HUES48 (cell line): ENCODE results near the gene SUN1.
"Not testable (repeated sequence)": the region's sequence is repeated elsewhere in the genome, so short reads cannot be mapped to it uniquely, and the experiment has no call there.

Experiments
- H3K27ac ChIP-seq: one replicate; pipeline ENCODE4 v1.7.0; 2013; ENCODE audit warnings: low read depth, low read length, inconsistent platforms
- H3K27me3 ChIP-seq: 2 replicates; pipeline ENCODE4 v1.6.1; 2013; ENCODE audit warnings: mild to moderate bottlenecking, low read length; ENCODE audit not compliant: control insufficient read depth, insufficient read depth
- H3K36me3 ChIP-seq: 2 replicates; pipeline ENCODE4 v1.6.1; 2013; ENCODE audit warnings: low read length; ENCODE audit not compliant: control insufficient read depth, insufficient read depth
- H3K4me1 ChIP-seq: 2 replicates; pipeline ENCODE4 v1.6.1; 2013; ENCODE audit warnings: mild to moderate bottlenecking, low read length; ENCODE audit not compliant: control insufficient read depth, insufficient read depth
- H3K4me3 ChIP-seq: 2 replicates; pipeline ENCODE4 v1.5.1; 2013; ENCODE audit warnings: mild to moderate bottlenecking, low read depth, low read length
- H3K9ac ChIP-seq: 2 replicates; pipeline ENCODE4 v1.6.1; 2013; ENCODE audit warnings: mild to moderate bottlenecking, low read depth, low read length, moderate library complexity
- H3K9me3 ChIP-seq: 2 replicates; pipeline ENCODE4 v1.6.1; 2013; ENCODE audit warnings: low read length; ENCODE audit not compliant: control insufficient read depth, insufficient read depth

The SUN1 gene

DNA sequence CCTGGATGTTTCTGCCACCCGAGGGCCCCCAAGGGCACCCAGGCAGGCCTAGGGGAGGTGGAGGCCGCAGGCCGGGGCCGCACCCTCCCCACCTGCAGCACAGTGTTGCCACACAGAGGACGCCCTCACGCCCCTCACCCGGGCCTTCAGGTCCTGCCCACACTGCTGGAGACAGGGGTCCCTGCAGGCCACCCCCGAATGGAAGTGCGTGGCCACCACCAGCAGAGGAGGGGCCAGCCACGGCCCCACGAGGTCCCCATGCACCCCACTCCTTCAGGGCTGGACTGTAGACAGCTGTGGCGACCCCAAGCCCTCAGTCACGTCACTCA, 86.8 kb downstream of the SUN1 start:
- H3K9ac ChIP-seq, result no peak overlapping the region
- no peaks in the 10 kb centered on the region for H3K36me3 ChIP-seq
- H3K4me3 ChIP-seq, result no peak overlapping the region
- H3K4me1 ChIP-seq, result no peaks in the 10 kb centered on the region; the same call in 1 of the 2 replicates
- no peak overlapping the region for H3K27ac ChIP-seq
- H3K27me3 ChIP-seq, result no peaks in the 10 kb centered on the region
- H3K9me3 ChIP-seq, result no peaks in the 10 kb centered on the region

DNA sequence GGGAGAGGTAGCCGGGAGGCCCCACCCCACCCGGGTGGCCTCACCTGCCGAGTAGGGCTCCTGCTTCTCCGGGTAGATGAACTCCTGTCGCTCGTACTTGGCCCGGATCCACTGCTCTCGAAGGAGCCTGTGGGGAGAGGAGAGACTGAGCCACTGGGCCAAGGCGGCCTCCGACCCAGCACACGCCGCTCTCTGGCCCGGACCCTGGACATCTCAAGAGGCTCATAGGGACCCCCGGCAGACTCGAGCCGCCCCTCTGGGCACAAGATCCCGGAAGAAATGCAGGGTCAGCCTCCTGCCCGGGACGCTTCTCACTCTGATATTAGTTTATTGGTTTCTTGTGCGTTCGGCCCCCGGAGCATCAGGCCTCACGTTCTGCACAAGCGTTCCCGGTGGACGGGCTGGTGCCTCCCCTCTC, 87.7 kb downstream of the SUN1 start:
- Histone ChIP-seq H3K27ac (no peak overlapping the region), H3K27me3 (no peaks in the 10 kb centered on the region), H3K9ac (no peak overlapping the region), H3K4me3 (no peak overlapping the region), H3K36me3 (no peaks in the 10 kb centered on the region), H3K4me1 (no peaks in the 10 kb centered on the region; the same call in 1 of the 2 replicates), H3K9me3 (no peaks in the 10 kb centered on the region)

DNA sequence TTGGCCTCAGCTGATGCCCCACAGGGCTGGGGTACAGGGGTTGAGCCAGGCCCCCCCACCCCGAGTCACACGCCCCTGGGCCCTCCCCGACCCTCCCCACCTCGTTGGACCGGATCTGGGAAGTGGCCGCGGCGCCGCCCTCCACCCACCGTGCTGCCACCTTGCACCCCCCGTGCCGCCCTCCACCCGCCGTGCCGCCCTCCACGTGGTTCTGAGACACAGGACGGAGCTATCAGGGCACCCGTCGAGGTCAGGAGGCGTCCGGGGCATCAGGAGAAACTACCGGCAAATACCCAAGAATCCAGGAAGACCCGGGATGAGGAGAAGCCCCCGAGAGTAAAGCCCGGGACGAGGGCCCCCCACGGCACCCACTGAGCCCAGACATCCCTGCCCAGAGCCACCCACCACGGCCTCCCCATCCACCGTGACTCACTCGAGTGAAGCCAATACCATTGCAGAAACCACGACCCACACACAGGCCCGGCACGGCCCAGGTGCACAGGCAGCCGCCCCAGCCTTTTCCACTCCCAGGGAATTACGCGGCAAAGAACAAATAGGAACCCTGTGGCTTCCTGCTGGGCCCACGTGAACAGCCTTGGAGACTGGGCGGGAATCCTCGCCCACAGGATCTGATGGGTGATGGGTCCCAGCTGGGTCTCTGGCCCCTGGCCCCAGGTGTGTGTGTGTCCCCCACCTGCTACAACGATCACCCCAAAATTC, 88.2 kb downstream of the SUN1 start:
- H3K4me3 ChIP-seq, result no peak overlapping the region
- H3K9me3 ChIP-seq, result no peaks in the 10 kb centered on the region
- H3K9ac ChIP-seq, result no peak overlapping the region
- no peak overlapping the region for H3K27ac ChIP-seq
- no peaks in the 10 kb centered on the region; the same call in 1 of the 2 replicates for H3K4me1 ChIP-seq
- no peaks in the 10 kb centered on the region for H3K36me3 ChIP-seq
- H3K27me3 ChIP-seq, result no peaks in the 10 kb centered on the region

DNA sequence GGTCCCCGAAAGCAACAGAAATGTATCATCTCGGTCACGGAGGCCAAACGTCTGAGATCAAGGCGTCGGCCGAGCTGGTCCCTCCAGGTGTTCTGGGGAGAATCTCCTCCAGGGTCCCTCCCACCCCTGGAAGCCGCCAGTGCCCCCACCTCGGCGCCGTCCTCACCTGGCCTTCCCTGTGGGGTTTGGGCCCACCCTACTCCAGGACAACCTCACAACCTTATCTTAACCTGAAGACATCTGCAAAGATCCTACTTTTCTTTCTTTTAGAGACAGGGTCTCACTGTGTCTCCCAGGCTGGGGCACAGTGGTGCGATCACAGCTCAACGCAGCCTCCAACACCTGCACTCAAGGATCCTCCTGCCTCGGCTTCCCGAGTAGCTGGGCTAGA, 88.8 kb downstream of the SUN1 start:
- Histone ChIP-seq H3K4me1 (no peaks in the 10 kb centered on the region; the same call in 1 of the 2 replicates), H3K27me3 (no peaks in the 10 kb centered on the region), H3K4me3 (no peak overlapping the region), H3K9ac (no peak overlapping the region), H3K27ac (no peak overlapping the region), H3K9me3 (no peaks in the 10 kb centered on the region), H3K36me3 (no peaks in the 10 kb centered on the region)

DNA sequence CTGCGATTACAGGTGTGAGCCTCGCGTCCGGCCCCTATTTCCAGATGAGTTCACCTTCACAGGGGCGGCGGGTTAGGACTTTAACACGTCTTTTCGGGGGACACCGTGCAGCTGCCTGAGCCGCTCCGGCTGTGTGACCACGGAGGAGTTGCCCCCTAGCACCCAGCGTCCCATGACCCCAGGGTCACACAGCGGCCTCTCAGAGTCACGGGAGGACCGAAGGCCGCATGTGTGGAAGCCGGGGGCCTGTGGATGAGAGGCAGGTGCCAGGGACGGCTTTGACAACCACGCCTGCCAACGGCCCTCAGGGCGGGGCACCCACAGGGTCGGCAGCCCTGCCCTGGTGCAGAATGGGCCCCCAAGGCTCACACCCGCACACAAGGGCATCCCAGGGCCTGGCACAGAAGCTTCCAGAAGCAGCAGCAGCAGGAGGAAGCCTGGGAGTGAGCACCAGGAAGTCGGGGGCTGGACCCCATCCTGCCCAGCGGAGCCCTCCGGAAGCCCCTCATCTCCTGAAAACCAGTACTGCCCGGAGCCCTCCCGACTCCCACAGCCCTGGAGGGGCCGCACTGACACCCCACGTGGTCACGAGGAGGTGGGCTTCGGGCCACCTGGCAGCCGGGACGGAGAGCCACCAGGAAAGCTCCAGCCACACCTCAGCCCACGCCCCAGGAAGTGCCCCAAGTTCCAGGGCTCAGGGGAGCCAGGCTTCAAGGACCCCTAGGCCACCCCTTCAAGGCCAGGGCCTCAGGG, 89.5 kb downstream of the SUN1 start:
- H3K4me1 ChIP-seq, result no peaks in the 10 kb centered on the region; the same call in 1 of the 2 replicates
- H3K4me3 ChIP-seq, result no peak overlapping the region
- H3K27ac ChIP-seq, result no peak overlapping the region
- H3K36me3 ChIP-seq, result no peaks in the 10 kb centered on the region
- no peaks in the 10 kb centered on the region for H3K9me3 ChIP-seq
- no peak overlapping the region for H3K9ac ChIP-seq
- H3K27me3 ChIP-seq, result no peaks in the 10 kb centered on the region

DNA sequence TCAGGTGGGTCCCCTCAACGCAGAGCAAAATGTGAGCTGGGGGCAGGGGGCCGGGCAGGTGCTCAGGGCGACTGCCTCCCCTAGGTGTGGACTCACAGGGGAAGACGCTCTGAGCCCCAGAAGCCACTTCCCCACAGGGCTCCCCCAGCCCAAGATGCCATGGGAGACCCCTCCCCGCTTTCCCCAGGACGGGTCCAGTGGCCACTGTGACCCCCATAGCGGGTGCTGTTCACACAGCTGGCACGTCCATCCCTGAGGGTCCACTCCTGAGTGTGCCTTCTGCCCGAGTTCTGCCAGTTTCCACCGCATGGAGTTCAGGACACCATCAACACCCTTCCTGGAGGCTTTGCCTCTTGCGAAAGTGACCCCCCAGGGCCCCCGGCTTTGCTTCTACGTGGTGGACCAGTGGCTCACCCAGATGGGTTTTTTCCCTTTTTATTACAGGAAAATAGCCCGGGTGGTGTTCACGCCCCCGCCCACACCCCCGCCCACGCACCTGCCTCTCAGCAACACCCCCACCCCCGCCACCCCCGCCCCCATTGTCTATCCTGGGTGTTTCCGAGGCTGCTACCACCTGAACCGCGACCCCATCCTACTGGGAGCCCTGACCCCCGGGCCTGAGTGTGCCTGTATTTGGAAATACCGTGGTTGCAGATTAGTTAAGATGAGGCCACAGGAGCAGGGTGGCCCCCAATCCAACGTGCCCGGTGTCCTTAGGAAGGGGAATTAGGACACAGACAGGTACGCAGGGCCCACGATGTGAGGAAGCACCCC, 90.2 kb downstream of the SUN1 start:
- H3K36me3 ChIP-seq, result no peaks in the 10 kb centered on the region
- H3K4me1 ChIP-seq, result no peaks in the 10 kb centered on the region; the same call in 1 of the 2 replicates
- no peaks in the 10 kb centered on the region for H3K9me3 ChIP-seq
- no peak overlapping the region for H3K27ac ChIP-seq
- no peak overlapping the region for H3K4me3 ChIP-seq
- no peak overlapping the region for H3K9ac ChIP-seq
- H3K27me3 ChIP-seq, result no peaks in the 10 kb centered on the region

DNA sequence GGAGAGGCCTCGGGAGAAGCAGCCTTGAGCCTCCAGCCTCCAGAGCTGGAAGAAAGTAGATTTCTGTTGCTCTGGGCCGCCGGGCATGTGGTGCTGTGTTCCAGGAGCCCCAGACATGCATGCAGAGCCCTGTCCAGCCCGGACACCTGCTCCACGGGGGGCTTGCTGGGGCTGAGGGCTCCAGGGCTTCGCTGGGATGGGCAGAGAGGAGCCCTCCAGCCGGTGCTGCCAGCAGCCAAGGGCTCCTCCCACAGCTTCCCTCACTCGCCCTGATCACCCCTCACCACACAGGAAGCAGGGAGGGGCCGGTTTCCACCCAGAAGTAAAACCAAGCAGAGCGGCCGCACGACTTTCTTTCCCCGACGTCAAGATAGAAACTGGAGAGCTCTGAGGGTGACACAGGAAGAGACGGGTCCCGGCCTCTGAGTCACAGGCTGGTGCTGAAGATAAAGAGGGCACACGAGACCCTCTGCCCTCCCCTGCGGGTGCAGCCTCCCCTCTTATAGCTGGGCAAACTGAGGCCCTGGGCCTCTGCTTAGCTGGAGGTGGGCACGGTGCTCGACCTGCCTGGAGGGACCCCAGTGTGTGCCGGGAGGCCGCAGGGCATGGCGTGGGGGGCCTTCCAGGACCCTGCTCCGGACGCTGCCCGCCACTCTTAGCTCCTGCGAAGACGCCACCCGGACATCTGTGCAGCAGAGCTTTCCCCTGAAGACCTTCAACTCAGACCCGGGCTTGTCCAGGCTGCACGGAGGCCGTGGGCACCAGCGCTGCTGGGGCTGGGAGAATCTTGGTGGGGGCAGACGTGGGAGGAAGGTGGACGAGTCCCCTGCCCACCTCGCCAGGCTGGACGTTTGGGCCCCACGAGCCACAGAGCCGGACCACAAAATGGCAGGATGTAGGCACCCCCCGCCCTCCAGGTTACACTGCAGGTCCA, 91.1 kb downstream of the SUN1 start:
- Histone ChIP-seq H3K27me3 (no peaks in the 10 kb centered on the region), H3K4me1 (no peaks in the 10 kb centered on the region; the same call in 1 of the 2 replicates), H3K36me3 (no peaks in the 10 kb centered on the region), H3K4me3 (no peak overlapping the region), H3K9me3 (no peaks in the 10 kb centered on the region), H3K9ac (no peak overlapping the region), H3K27ac (no peak overlapping the region)

DNA sequence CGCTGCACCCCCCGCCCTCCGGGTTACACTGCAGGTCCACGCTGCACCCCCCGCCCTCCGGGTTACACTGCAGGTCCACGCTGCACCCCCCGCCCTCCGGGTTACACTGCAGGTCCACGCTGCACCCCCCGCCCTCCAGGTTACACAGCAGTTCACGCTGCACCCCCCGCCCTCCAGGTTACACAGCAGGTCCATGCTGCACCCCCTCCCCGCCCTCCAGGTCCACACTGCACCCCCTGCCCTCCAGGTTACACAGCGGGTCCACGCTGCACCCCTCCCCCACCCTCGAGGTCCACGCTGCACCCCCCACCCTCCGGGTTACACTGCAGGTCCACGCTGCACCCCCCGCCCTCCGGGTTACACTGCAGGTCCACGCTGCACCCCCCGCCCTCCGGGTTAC, 91.8 kb downstream of the SUN1 start:
- not testable (repeated sequence) for H3K4me1 ChIP-seq, H3K9me3 ChIP-seq, H3K27me3 ChIP-seq, H3K4me3 ChIP-seq, H3K27ac ChIP-seq, H3K9ac ChIP-seq, H3K36me3 ChIP-seq
